Activated T-cell treated with anti-CD3 and anti-CD28 coated beads for 1 hour (primary cell): Measurements from ENCODE around the gene SRR.

ENCODE experiments used
- DNase-seq: peaks from one replicate; pipeline ENCODE4 v3.0.0-alpha.2; 2020; ENCODE audit warnings: low read depth

SRR gene

GRCh38 chr17:2346475-2346874 lies 42.7 kb downstream of the SRR start:
- no peak for DNase-seq

GRCh38 chr17:2347805-2348685 lies 44.3 kb downstream of the SRR start:
- no peak for DNase-seq

- no peak for DNase-seq
Observed at GRCh38 chr17:2351269-2351668, 47.5 kb downstream of the SRR start.

DNA sequence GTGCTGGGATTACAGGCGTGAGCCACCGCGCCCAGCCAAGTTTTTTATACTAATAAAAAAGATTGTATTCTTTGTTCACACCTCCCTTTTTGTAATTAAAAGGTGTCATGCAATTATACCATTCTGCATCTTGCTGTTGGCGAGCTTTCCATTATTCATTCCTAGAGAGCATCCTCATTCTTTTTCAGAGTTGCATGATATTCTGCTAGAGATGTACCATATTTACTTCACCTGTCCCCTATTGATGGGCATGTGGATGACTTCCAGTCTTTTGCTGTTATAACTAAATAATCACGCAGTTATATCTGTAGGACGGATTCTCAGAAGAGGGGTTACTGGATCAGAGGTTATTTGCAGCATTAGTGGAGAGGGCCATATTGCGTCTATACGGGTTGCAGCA lies 50.6 kb downstream of the SRR start:
- DNase-seq, result no peak

DNA sequence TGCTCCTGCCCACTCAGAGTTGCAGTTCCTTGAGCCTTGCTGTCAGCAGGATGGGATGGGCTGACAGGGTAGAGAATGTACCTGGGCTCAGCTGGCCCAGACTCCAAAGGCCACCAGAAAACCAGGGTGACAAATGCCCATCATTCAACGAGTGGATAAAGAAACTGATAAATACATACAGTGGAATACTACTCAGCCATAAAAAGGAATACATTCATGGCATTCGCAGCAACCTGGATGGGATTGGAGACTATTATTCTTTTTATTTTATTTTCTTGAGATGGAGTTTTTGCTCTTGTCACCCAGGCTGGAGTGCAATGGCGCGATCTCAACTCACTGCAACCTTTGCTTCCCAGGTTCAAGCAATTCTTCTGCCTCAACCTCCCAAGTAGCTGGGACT lies 53.5 kb downstream of the SRR start:
- no peak for DNase-seq

DNA sequence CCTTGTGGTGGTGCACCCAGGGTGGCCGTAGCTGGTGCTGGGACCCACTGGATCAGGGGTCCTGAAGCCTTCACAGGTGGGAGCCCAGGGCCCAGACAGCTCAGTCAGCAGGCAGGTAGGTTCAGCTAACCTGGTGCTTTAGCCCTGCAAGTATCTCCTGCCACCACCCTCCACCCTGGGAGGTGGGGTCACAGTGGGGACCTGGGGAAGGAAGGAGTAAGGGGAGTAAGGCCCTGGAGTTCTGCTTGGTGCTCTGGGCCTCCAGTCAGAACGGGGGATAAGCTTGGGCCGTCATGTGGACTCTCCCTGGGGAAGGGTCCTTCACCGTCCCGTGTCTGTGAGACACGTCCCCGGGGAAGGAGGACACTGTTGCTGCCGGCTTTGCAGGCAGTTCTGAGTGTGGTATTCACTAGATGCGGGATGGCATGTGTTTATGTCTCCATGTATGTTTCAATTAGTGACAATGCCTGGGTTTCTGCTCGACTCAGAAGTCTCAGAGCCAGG lies 54.2 kb downstream of the SRR start:
- no peak for DNase-seq

DNA sequence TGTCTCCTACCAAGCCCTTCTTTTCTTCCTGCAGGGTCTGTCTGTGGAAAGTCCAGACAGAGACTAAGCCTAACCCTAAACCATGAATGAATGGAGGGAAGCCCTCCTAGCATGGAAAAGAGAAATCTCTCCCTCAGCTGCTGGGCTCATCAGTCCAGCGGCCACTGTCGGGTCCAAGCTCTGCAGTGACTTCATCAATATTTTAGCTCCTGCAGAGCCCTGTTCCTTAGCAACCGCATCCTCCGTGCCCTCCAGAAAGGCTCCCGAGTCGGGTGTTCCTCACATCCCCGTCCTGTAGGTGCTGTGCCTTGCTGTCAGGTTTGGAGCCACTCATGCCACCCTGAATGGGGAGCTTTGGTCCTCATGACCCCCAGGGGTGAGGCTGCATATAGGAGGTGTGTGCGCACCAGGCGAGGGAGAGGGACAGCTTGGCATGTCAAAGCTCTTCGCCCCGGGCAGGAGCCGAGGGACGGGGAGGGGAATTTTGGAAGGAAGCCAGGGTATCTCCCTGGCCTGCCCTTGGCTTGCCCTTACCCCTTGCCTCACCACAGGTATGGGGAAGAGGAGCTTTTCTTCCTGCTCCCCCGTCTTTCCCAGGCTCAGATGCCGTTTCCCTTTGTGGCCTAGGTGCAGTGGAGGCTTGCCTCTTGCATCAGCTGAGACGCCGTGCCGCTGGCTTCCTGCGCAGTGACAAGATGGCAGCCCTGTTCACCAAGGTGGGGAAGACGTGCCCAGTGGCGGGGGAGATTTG lies 57.4 kb downstream of the SRR start:
- no peak for DNase-seq

DNA sequence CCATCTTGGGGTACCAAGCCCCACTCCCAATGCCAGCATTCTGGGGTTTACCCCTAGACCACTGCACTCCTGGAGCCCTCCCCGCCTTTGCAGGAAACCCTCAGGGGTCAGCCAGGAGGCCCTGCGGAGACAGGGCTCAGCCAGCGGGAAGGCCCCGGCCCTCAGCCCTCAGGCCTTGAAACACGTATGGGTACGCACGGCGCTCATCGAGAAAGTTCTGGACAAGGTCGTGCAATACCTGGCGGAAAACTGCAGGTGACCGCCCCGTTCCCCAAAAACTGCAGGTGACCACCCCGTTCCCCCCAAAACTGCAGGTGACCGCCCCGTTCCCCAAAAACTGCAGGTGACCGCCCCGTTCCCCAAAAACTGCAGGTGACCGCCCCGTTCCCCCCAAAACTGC lies 58.3 kb downstream of the SRR start:
- DNase-seq, result no peak

DNA sequence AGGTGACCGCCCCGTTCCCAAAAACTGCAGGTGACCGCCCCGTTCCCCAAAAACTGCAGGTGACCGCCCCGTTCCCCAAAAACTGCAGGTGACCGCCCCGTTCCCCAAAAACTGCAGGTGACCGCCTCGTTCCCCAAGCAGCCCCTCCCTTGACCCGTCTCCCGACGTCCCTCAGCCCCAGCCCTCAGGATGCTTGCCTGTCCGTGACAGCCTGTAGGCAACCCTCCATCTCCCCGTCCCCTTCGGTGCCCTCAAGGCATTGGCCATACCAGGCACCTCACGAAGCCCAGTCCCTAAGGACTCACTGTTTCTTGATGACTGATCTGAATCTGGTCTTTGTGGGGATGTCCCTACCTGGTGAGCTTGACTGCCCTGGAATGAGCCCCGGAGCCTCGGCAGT lies 58.7 kb downstream of the SRR start:
- DNase-seq, result no peak

- no peak for DNase-seq
Observed at GRCh38 chr17:2362881-2363280, 59.1 kb downstream of the SRR start.

- DNase-seq, result no peak
Observed at GRCh38 chr17:2363318-2363717, 59.6 kb downstream of the SRR start.

DNA sequence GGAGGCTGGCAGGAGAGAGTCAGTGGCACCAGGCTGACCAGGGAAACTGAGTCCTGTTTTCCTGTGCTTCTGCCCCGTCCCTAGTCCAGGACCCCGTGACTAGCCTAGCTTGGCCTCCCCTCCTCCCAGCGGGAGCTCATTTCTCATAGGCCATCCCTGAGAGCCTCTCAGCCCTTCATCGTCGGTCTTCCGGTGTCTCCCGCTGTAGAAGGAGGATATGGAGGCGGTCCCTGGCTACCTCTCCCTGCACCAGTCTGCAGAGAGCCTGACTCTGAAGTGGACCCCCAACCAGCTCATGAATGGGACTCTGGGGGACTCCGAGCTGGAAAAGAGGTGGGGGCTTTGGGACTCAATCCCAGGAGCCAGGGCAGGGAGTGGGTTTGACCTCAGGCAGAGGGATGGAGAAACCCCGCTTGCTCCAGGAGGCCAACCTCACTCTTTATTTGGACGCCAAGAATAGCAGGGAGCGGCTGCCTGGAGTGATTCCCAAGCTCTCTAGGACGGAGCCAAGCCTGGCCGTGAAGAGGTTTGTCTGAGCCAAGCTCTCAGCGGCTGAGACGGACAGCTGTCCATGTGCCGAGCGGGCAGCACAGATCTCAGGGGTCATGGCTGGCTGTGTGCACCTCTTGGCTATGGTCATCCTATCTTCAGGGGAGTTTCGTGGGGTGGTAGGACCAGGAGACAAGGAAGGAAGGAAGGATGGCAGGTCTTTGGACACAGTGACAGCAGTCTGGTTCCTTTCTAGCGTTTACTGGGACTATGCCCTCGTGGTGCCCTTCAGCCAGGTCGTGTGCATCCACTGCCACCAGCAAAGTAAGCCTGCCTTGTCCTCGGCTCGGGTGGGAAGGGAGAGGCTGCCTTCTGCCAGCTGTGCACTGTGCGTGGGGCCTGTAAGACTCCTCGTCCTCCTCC lies 60.4 kb downstream of the SRR start:
- no peak for DNase-seq

GRCh38 chr17:2364763-2365116 lies 61.0 kb downstream of the SRR start:
- DNase-seq, result no peak

GRCh38 chr17:2365132-2365531 lies 61.4 kb downstream of the SRR start:
- DNase-seq, result no peak

DNA sequence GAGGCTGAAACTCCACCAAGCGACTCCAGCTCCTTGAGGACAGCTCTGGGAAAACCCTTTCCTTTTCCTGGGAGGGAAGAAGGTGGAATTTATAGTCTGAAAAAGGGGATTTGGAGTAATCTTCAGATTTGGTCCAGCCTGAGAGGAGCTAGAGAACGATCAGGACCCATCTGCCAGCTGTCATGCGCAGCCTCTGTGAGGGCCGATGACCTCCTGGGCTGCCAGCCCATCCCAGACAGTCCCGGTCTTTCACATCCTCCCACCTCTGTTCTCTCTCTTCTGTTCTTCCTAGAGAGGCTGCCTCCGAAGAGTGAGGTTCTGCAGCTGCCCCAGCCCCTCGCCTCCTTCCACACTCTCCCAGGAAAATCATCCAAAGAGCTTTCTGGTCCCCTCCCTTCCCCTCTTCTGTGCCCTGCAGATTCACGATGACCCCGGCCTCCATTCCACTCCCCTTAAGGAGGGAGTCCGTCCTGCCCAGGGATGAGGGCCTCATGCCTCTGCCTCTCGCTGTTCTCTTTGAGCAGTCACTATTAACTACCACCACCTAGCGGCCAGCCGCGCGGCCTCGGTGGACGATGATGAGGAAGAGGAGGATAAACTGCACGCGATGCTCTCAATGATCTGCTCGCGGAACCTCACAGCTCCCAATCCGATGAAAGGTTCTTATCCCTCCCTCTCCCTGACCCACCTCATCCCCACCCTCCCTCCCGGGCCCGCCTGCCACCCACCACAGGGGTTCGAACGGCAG lies 63.2 kb downstream of the SRR start:
- DNase-seq, result no peak

DNA sequence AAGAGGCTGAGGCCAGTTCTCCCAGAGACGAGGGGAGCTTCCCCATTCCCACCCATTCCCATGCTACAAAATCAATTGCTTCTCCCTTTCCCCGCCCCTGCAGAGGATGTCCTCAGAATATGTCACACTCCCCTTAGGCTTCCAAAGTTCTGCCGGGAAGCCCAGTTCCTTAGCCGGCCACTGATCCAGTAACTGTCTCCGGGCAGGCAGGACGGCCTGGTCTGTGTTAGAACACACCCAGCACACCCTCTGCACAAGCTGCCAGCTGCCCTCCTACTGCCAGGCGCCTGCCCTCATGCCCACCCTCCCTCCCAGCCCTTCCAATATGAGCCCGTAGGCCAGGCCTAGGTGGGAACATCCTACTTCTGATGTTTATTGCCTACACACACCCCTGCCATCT lies 64.6 kb downstream of the SRR start:
- DNase-seq, result no peak

GRCh38 chr17:2369039-2369438 lies 65.3 kb downstream of the SRR start:
- no peak for DNase-seq

DNA sequence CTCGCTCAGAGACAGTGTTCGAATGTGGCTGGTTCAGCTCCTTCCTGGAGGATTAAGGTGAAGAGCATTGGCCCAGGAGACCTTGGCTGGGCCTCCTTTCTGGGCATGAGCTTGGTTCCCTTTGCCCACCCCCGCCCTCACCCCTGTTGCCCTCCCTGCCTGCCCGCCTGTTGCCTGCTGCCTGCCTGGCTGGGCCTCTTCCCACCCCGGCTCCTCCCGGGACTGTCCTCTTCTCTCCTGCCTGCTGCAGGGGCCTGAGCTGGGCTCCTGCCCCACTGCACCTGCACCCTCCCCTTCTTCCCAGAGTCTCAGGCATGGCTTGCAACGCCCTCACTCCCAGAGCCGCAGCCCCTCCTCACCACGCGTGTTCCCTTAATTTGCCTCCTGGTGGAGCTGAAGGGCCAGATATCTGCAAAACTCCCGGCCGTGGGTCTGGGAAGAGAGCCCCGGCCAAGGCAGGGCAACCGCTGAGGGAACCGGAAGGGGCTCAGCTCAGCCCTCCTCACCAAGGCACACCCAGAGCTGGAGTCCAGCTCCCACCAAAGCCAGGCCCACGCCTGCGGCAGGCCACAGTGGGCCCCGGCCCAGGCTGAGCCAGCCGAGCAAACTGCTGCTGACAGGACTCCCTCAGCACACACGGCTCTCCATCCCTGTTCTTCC lies 65.9 kb downstream of the SRR start:
- no peak for DNase-seq

DNA sequence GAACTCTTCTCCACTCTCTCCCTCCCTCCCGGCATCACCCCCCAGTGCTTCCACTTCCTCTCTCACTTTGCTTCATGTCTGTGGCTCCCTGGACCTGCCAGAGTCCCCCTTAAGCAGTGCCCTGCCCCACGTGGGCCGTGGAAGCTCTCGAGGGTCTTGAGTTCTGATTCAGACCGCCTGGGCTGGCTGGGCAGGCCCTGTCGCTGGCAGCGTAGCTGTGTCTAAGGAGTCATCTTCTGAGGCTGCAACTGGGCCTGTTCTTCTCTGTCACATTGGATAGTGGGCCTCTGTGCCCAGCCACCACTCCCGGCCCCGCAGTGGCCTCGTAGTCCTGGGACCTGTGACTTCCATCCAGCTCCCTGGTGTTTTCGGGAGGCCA lies 66.5 kb downstream of the SRR start:
- no peak for DNase-seq

GRCh38 chr17:2371183-2372130 lies 67.7 kb downstream of the SRR start:
- no peak for DNase-seq
